ENCODE measurements around the gene MSANTD3.
A peak's percentile ranks its signal among the peaks of the same experiment; 100 is the strongest.

Gene MSANTD3

DNA sequence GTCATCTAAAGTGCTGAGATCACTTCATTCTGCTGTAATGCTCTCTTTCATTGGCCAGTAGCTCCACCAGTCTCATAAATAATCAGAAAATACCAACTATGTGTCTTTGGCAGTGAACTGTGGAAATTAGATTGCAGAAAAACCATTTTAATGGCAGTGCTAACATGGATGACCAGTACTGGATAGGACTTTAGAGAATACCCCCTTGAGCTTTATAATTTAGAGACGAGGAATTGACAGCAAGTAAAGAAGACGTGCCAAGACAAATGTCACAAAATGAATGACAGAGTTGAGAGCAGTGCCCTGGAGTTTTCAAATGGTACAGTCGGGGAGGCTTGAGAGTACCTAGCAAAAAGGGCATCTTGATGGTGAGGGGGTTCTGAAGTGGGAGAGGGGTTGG lies 5.8 kb downstream of the MSANTD3 start:
- TF ChIP-seq, protein P1, sequence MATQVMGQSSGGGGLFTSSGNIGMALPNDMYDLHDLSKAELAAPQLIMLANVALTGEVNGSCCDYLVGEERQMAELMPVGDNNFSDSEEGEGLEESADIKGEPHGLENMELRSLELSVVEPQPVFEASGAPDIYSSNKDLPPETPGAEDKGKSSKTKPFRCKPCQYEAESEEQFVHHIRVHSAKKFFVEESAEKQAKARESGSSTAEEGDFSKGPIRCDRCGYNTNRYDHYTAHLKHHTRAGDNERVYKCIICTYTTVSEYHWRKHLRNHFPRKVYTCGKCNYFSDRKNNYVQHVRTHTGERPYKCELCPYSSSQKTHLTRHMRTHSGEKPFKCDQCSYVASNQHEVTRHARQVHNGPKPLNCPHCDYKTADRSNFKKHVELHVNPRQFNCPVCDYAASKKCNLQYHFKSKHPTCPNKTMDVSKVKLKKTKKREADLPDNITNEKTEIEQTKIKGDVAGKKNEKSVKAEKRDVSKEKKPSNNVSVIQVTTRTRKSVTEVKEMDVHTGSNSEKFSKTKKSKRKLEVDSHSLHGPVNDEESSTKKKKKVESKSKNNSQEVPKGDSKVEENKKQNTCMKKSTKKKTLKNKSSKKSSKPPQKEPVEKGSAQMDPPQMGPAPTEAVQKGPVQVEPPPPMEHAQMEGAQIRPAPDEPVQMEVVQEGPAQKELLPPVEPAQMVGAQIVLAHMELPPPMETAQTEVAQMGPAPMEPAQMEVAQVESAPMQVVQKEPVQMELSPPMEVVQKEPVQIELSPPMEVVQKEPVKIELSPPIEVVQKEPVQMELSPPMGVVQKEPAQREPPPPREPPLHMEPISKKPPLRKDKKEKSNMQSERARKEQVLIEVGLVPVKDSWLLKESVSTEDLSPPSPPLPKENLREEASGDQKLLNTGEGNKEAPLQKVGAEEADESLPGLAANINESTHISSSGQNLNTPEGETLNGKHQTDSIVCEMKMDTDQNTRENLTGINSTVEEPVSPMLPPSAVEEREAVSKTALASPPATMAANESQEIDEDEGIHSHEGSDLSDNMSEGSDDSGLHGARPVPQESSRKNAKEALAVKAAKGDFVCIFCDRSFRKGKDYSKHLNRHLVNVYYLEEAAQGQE (IDR thresholded peaks at IDR 0.05; ENCODE audit: low read depth), result no peak
- no peak for TF ChIP-seq ZBTB7A (IDR thresholded peaks at IDR 0.05; ENCODE audit: low read depth)
- no peak for TF ChIP-seq FOXM1 (IDR thresholded peaks at IDR 0.05; ENCODE audit: borderline replicate concordance, low read depth)
- TF ChIP-seq TAF1 (IDR thresholded peaks at IDR 0.05; ENCODE audit: low read depth), result no peak
- TF ChIP-seq TCF12 (IDR thresholded peaks at IDR 0.05; ENCODE audit: low read depth), result no peak
- TF ChIP-seq, protein P2, sequence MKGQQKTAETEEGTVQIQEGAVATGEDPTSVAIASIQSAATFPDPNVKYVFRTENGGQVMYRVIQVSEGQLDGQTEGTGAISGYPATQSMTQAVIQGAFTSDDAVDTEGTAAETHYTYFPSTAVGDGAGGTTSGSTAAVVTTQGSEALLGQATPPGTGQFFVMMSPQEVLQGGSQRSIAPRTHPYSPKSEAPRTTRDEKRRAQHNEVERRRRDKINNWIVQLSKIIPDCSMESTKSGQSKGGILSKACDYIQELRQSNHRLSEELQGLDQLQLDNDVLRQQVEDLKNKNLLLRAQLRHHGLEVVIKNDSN (IDR thresholded peaks at IDR 0.05), result no peak
- TF ChIP-seq CREB1 (IDR thresholded peaks at IDR 0.05; ENCODE audit: low read depth), result no peak
- TF ChIP-seq NFIC (IDR thresholded peaks at IDR 0.05), result no peak
- TF ChIP-seq EP300 (IDR thresholded peaks at IDR 0.05; ENCODE audit: borderline replicate concordance), result no peak
- TF ChIP-seq TEAD4 (IDR thresholded peaks at IDR 0.05), result no peak
- TF ChIP-seq, protein P3, sequence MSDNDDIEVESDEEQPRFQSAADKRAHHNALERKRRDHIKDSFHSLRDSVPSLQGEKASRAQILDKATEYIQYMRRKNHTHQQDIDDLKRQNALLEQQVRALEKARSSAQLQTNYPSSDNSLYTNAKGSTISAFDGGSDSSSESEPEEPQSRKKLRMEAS (IDR thresholded peaks at IDR 0.05), result no peak
- no peak for TF ChIP-seq YY1 (IDR thresholded peaks at IDR 0.05; ENCODE audit: low read depth)

DNA sequence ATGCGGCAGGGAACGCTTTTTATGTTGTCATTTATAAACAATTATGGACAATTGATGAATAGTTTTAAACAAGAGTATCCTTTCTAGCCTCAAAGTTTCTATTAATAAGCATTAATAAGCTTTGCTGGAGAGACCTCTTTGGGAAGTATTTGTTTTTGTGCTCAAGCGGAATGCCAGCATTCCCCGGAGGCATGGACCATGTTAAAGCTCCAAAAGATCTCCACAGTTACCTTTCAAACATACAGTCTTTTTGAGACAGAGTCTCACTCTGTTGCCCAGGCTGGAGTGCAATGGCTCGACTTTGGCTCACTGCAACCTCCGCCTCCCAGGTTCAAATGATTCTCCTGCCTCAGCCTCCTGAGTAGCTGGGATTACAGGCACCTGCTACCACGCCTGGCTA lies 9.6 kb downstream of the MSANTD3 start:
- no peak for TF ChIP-seq TCF12 (IDR thresholded peaks at IDR 0.05; ENCODE audit: low read depth)
- no peak for TF ChIP-seq FOXM1 (IDR thresholded peaks at IDR 0.05; ENCODE audit: borderline replicate concordance, low read depth)
- TF ChIP-seq, protein P1 (IDR thresholded peaks at IDR 0.05; ENCODE audit: low read depth), result no peak
- TF ChIP-seq TEAD4 (IDR thresholded peaks at IDR 0.05), result no peak
- TF ChIP-seq ZBTB7A (IDR thresholded peaks at IDR 0.05; ENCODE audit: low read depth), result no peak
- no peak for TF ChIP-seq CEBPB (IDR thresholded peaks at IDR 0.05)
- TF ChIP-seq YY1 (IDR thresholded peaks at IDR 0.05; ENCODE audit: low read depth), result no peak
- TF ChIP-seq, protein P3 (IDR thresholded peaks at IDR 0.05), result no peak
- no peak for TF ChIP-seq CREB1 (IDR thresholded peaks at IDR 0.05; ENCODE audit: low read depth)
- TF ChIP-seq EP300 (IDR thresholded peaks at IDR 0.05; ENCODE audit: borderline replicate concordance), result no peak
- no peak for TF ChIP-seq RAD21 (IDR thresholded peaks at IDR 0.05; ENCODE audit: low read depth)

DNA sequence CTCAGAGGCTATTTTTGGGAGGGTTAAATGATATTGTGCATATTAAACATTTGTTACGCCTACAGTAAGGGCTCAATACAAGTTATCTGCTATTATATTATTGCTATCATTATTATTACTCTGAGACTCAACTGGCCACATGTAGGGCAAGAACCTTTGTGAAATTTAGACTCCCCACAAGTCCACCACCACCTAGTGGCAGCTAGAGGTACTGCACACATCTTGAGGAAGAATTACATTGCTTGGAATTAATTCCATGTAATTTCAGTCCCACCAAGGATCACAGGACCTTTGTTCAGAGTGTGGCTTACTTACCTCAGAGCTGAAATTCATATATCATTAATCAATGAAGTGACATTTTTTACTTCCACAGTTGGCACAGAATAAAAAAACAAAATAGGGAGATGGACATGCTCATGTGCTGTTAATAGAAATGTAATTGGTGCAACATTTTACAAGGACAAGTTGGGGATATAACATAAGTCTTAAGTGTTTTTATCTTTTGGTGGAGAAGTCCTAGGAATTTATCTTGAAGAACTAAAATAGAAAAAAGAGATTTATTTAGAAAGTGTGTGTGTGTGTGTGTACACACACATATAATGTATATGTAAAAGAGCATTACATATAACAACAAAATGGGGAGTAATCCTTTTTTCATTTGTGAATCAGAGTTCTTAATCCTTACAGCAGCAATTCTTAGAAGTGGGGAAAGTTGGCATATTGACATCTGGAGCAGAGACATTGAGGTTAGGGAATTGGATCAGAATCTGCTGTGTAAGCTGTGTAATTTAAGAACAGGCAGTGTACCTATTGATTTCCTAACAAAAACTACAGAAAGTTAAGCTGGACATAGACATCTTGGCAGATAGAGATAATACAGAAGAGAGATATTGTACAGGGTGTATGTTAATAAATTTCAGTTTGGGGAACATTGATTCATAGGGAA lies 11.2 kb downstream of the MSANTD3 start:
- no peak for TF ChIP-seq ZBTB7A (IDR thresholded peaks at IDR 0.05; ENCODE audit: low read depth)
- peak; percentile 71 for TF ChIP-seq RAD21 (IDR thresholded peaks at IDR 0.05; ENCODE audit: low read depth)

DNA sequence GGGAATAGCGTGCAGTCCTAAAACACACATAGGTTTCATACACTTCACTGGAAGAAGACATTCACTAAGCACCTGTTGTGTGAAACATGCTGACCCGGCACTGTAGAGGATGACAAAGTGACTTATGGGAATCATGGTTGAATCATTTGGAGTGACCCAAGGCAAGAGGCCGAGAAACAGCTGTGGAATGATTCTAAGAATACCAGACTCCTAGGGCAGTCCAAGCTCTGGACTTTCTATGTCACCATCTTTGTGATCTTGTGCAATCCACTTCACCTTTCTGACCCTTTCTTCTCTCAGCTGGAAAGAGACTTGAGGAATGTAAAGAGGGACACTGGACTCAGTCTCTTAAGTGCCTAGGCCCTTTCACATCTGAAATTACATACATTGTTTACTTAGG lies 13.1 kb downstream of the MSANTD3 start:
- peak; percentile 42; the same call in 1 of the 2 replicates for TF ChIP-seq CEBPB (IDR thresholded peaks at IDR 0.05)
- no peak for TF ChIP-seq RAD21 (IDR thresholded peaks at IDR 0.05; ENCODE audit: low read depth)

DNA sequence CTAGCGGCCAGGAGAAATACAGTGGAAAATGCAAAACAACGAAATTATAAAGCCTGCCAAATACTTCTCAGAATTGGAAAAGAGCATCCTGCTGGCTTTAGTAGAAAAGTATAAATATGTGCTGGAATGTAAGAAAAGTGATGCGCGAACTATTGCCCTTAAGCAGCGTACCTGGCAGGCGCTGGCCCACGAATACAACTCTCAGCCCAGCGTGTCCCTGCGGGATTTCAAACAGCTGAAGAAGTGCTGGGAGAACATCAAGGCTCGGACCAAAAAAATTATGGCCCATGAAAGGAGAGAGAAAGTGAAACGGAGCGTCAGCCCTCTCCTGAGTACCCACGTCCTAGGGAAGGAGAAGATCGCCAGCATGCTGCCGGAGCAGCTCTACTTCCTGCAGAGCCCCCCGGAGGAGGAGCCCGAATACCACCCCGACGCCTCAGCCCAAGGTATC lies 15.0 kb downstream of the MSANTD3 start:
- TF ChIP-seq NFIC (IDR thresholded peaks at IDR 0.05) (no peak), FOXM1 (IDR thresholded peaks at IDR 0.05; ENCODE audit: borderline replicate concordance, low read depth) (no peak), ZBTB7A (IDR thresholded peaks at IDR 0.05; ENCODE audit: low read depth) (no peak), CREB1 (IDR thresholded peaks at IDR 0.05; ENCODE audit: low read depth) (no peak), EGR1 (IDR thresholded peaks at IDR 0.05) (no peak), CEBPB (IDR thresholded peaks at IDR 0.05) (no peak), TEAD4 (IDR thresholded peaks at IDR 0.05) (no peak), YY1 (IDR thresholded peaks at IDR 0.05; ENCODE audit: low read depth) (no peak), TAF1 (IDR thresholded peaks at IDR 0.05; ENCODE audit: low read depth) (no peak), RAD21 (IDR thresholded peaks at IDR 0.05; ENCODE audit: low read depth) (no peak), EP300 (IDR thresholded peaks at IDR 0.05; ENCODE audit: borderline replicate concordance) (no peak), TCF12 (IDR thresholded peaks at IDR 0.05; ENCODE audit: low read depth) (no peak)
- TF ChIP-seq, protein P3 (IDR thresholded peaks at IDR 0.05), result no peak
- TF ChIP-seq, protein P1 (IDR thresholded peaks at IDR 0.05; ENCODE audit: low read depth), result no peak
- TF ChIP-seq, protein P2 (IDR thresholded peaks at IDR 0.05), result no peak

Measured in Ishikawa (cell line).